ENCODE data around the gene TGFB2. TPM values are rescaled to one million over a fixed set of nuclear protein-coding genes. Genes with fewer than 3 reads are reported as not detected.

The TGFB2 gene
- total RNA-seq, 2 experiments from 2014 or later = 0.11 TPM

GRCh38 chr1:218426343-218426657 is 81.2 kb downstream of the TGFB2 start:
- Histone ChIP-seq H3K27ac (ENCODE audit: low read depth in 1 of 2, low read length in 2 of 2) (no peak overlapping the region), H3K9me3 (ENCODE audit: control insufficient read depth in 1 of 2, insufficient read depth in 1 of 2, low read length in 2 of 2) (no peaks in the 10 kb centered on the region), H3K4me3 (ENCODE audit: low read length) (no peak overlapping the region), H3K4me1 (ENCODE audit: insufficient read depth, low read length) (no peaks in the 10 kb centered on the region), H3K36me3 (ENCODE audit: insufficient read depth, low read length) (no peaks in the 10 kb centered on the region), H3K27me3 (ENCODE audit: control insufficient read depth in 1 of 2, insufficient read depth in 2 of 2, low read length in 2 of 2) (no peaks in the 10 kb centered on the region)
- DNase-seq (no peak), ATAC-seq (ENCODE audit: poor library complexity) (no peak)
- H3K4me1 Mint-ChIP-seq (ENCODE audit: low read depth) = no peaks in the 10 kb centered on the region
- TF ChIP-seq CTCF (IDR thresholded peaks at IDR 0.05) = no peak
- CTCF ChIA-PET = no interaction called here
- H3K27me3 Mint-ChIP-seq = peaks cover 4% of the 10 kb centered on the region
- no peak overlapping the region for H3K27ac Mint-ChIP-seq
- H3K36me3 Mint-ChIP-seq (ENCODE audit: low read depth) = no peaks in the 10 kb centered on the region
- no peak overlapping the region for H3K4me3 Mint-ChIP-seq
- POLR2A ChIA-PET = no interaction called here
- no peaks in the 10 kb centered on the region for H3K9me3 Mint-ChIP-seq
- intact Hi-C loops (cut with DNase I, micrococcal nuclease) = no loop called here

- H3K27ac ChIP-seq (ENCODE audit: low read depth in 1 of 2, low read length in 2 of 2) = no peak overlapping the region
- no peak overlapping the region for H3K4me3 ChIP-seq (ENCODE audit: low read length)
- no peak for TF ChIP-seq CTCF (IDR thresholded peaks at IDR 0.05)
- H3K4me3 Mint-ChIP-seq = no peak overlapping the region
- H3K9me3 Mint-ChIP-seq = no peaks in the 10 kb centered on the region
- no peaks in the 10 kb centered on the region for H3K36me3 Mint-ChIP-seq (ENCODE audit: low read depth)
- H3K27ac Mint-ChIP-seq = no peak overlapping the region
- DNase-seq (no peak), ATAC-seq (ENCODE audit: poor library complexity) (no peak)
- intact Hi-C loops (cut with DNase I, micrococcal nuclease) = no loop called here
- ChIA-PET CTCF (interaction anchor here (0.6 to 1.5 kb wide), 2 partner anchors 9 to 251 kb away, joined by 3 to 7 read pairs; no protein-coding TSS in a partner anchor), POLR2A (no interaction called here)
- H3K4me1 ChIP-seq (ENCODE audit: insufficient read depth, low read length) = no peaks in the 10 kb centered on the region
- H3K27me3 Mint-ChIP-seq = peaks cover 4% of the 10 kb centered on the region
- H3K4me1 Mint-ChIP-seq (ENCODE audit: low read depth) = no peaks in the 10 kb centered on the region
- H3K9me3 ChIP-seq (ENCODE audit: control insufficient read depth in 1 of 2, insufficient read depth in 1 of 2, low read length in 2 of 2) = no peaks in the 10 kb centered on the region
- no peaks in the 10 kb centered on the region for H3K36me3 ChIP-seq (ENCODE audit: insufficient read depth, low read length)
- H3K27me3 ChIP-seq (ENCODE audit: control insufficient read depth in 1 of 2, insufficient read depth in 2 of 2, low read length in 2 of 2) = no peaks in the 10 kb centered on the region
These were observed 84.2 kb downstream of the TGFB2 start for GRCh38 chr1:218429301-218429700.

- Mint-ChIP-seq H3K4me1 (ENCODE audit: low read depth) (no peaks in the 10 kb centered on the region), H3K36me3 (ENCODE audit: low read depth) (no peaks in the 10 kb centered on the region), H3K4me3 (no peak overlapping the region), H3K27ac (no peak overlapping the region), H3K9me3 (no peaks in the 10 kb centered on the region), H3K27me3 (peaks cover 4% of the 10 kb centered on the region)
- DNase-seq (no peak), ATAC-seq (ENCODE audit: poor library complexity) (no peak)
- H3K9me3 ChIP-seq (ENCODE audit: control insufficient read depth in 1 of 2, insufficient read depth in 1 of 2, low read length in 2 of 2) = no peaks in the 10 kb centered on the region
- intact Hi-C loops (cut with DNase I, micrococcal nuclease) = no loop called here
- no peak overlapping the region for H3K4me3 ChIP-seq (ENCODE audit: low read length)
- H3K4me1 ChIP-seq (ENCODE audit: insufficient read depth, low read length) = no peaks in the 10 kb centered on the region
- H3K36me3 ChIP-seq (ENCODE audit: insufficient read depth, low read length) = no peaks in the 10 kb centered on the region
- no peak overlapping the region for H3K27ac ChIP-seq (ENCODE audit: low read depth in 1 of 2, low read length in 2 of 2)
- no peaks in the 10 kb centered on the region for H3K27me3 ChIP-seq (ENCODE audit: control insufficient read depth in 1 of 2, insufficient read depth in 2 of 2, low read length in 2 of 2)
- ChIA-PET POLR2A (no interaction called here), CTCF (interaction anchor here (1.5 kb wide), 1 partner anchor 10 kb away, joined by 7 read pairs; no protein-coding TSS in a partner anchor)
- no peak for TF ChIP-seq CTCF (IDR thresholded peaks at IDR 0.05)
These were observed 85.2 kb downstream of the TGFB2 start for GRCh38 chr1:218430346-218430745.

All from CD4-positive, alpha-beta T cell (primary cell).